ENCODE results near the gene SLC41A3. TPM values are rescaled to one million over a fixed set of nuclear protein-coding genes. Genes with fewer than 3 reads are reported as not detected.

Gene SLC41A3
- total RNA-seq, result 38.0 and 51.5 TPM in 2 replicates

GRCh38 chr3:126083913-126084767 is at the start of gene SLC41A3:
Gene SLC41A3 (minus strand): TSS chr3:126084124. CDS start chr3:126068219, 15,905 bp downstream.

DNA sequence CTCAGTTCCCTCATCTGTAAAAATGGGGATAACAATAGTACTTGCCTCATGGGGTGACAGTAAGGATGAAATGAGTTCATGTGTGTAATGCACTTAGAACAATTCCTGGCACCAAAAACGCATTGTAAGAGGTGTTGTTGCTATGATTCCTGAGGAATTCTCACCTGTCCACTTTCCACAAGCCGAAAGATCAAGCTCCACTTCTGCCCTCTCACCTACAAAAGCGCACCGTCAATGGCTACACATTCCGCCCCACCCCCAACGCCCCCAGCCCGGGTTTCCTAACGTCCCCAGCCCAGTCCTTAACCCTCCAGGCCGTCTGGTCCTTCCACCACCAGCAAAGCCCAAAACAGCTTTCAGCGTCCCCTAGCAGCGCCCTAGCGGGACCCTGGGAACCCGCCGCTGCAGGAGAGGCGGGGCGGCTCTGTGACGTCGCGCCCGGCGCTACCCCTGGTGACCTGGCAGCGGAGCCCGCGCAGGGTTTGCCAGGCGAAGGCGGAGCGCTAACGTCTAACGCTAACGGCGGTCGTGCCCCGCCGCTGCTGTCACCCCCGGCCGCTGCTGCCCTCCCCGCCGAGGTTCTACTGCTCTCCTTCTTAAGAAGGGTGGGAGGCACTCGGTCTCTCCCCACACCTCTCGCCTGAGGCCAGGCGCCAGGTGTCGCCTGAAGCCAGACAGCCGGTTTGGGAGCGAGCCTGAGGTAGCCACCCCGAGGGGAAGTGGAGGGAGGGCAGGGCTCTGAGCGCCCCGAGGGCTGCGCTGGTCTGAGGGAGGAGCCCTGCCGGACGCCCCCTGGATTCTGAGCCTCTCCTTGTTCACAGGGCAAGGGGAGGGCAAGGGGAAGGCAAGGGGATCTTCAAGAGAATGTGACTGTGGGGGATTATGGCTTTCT is 115.0 kb downstream of the SLC41A3 start, which contains the start of gene ROPN1B:
Gene ROPN1B, plus strand, starts transcription at position 478 of the 892 bp plus-strand sequence. CDS start 2,877 bp downstream, outside the sequence.

Other genes starting within 250 kb of the SLC41A3 start
- not detected in 2 replicates for gene ROPN1B, start 114.9 kb downstream of the SLC41A3 start, total RNA-seq
- gene ALDH1L1, start 96.5 kb upstream of the SLC41A3 start, total RNA-seq, result under 0.01 TPM in 1 of 2 replicates, not detected in the other